DMS114 treated with DMSO at 0.1 percent for 48 hours (cell line): Measurements from ENCODE around the gene PTGR2.
"Not testable (repeated sequence)": the region's sequence is repeated elsewhere in the genome, so short reads cannot be mapped to it uniquely, and the experiment has no call there.

Experiments used
- DNase-seq: peaks from one replicate; lab custom pipeline; 2025; ENCODE audit not compliant: unreplicated experiment; lab: John Stamatoyannopoulos, UW

The PTGR2 gene

GRCh38 chr14:73884438-73885190 lies 33.0 kb downstream of the PTGR2 start:
- DNase-seq: no peak

GRCh38 chr14:73886449-73887317 lies 35.1 kb downstream of the PTGR2 start, which contains the start of gene ZNF410:
TSS of gene ZNF410 (plus strand) at chr14:73886859. CDS start at chr14:73892176, 5,317 bp downstream.
- DNase-seq: peak; percentile 85

- DNase-seq: no peak
Observed at GRCh38 chr14:73887318-73887616, 35.6 kb downstream of the PTGR2 start.

GRCh38 chr14:73887694-73888459 lies 36.2 kb downstream of the PTGR2 start:
- DNase-seq: no peak

- no peak for DNase-seq
Observed at GRCh38 chr14:73888460-73888725, 36.8 kb downstream of the PTGR2 start.

GRCh38 chr14:73888971-73889370 lies 37.3 kb downstream of the PTGR2 start:
- no peak for DNase-seq

GRCh38 chr14:73889376-73889775 lies 37.7 kb downstream of the PTGR2 start:
- DNase-seq: no peak

- DNase-seq: not testable (repeated sequence)
Observed at GRCh38 chr14:73894180-73894687, 42.6 kb downstream of the PTGR2 start.

- no peak for DNase-seq
Observed at GRCh38 chr14:73895939-73896338, 44.3 kb downstream of the PTGR2 start.

- DNase-seq: no peak
Observed at GRCh38 chr14:73896521-73896920, 44.9 kb downstream of the PTGR2 start.

GRCh38 chr14:73903028-73903427 lies 51.4 kb downstream of the PTGR2 start:
- no peak for DNase-seq

- DNase-seq: no peak
Observed at GRCh38 chr14:73909681-73910080, 58.0 kb downstream of the PTGR2 start.

GRCh38 chr14:73913256-73913655 lies 61.6 kb downstream of the PTGR2 start:
- no peak for DNase-seq

GRCh38 chr14:73916324-73916723 lies 64.7 kb downstream of the PTGR2 start:
- DNase-seq: no peak

GRCh38 chr14:73919457-73919856 lies 67.8 kb downstream of the PTGR2 start:
- DNase-seq: not testable (repeated sequence)

- DNase-seq: no peak
Observed at GRCh38 chr14:73924337-73924736, 72.7 kb downstream of the PTGR2 start.
